Loucy (cell line): ENCODE measurements around the gene CGA.
"Not testable (repeated sequence)": the region's sequence is repeated elsewhere in the genome, so short reads cannot be mapped to it uniquely, and the experiment has no call there.

ENCODE experiments used
- H2AFZ ChIP-seq: fragments of 200-600 bp; sonication (generic); 2 replicates; pipeline ENCODE4 v1.6.0; 2016; ENCODE audit warnings: antibody characterized with exemption, mild to moderate bottlenecking, low read length, moderate library complexity
- H3F3A ChIP-seq: fragments of 200-600 bp; 2 replicates; pipeline ENCODE4 v1.6.0; 2016; ENCODE audit warnings: antibody characterized with exemption, low read depth, mild to moderate bottlenecking
- H3K27me3 ChIP-seq: fragments of 200-600 bp; sonication (generic); 2 replicates; pipeline ENCODE4 v1.6.1; 2014; ENCODE audit warnings: low read length, mild to moderate bottlenecking; ENCODE audit not compliant: insufficient read depth, poor library complexity, severe bottlenecking
- H3K36me3 ChIP-seq: fragments of 200-600 bp; sonication (generic); 2 replicates; pipeline ENCODE4 v1.6.1; 2016; ENCODE audit warnings: low read length; ENCODE audit not compliant: insufficient read depth
- H3K4me1 ChIP-seq: fragments of 200-600 bp; sonication (generic); 2 replicates; pipeline ENCODE4 v1.5.1; 2014; ENCODE audit warnings: low read length, mild to moderate bottlenecking; ENCODE audit not compliant: insufficient read depth, poor library complexity, severe bottlenecking
- H3K4me2 ChIP-seq: fragments of 200-600 bp; sonication (generic); 2 replicates; pipeline ENCODE4 v1.6.0; 2014; ENCODE audit warnings: antibody characterized with exemption, low read length, low read depth, mild to moderate bottlenecking; ENCODE audit not compliant: poor library complexity, severe bottlenecking
- H3K4me3 ChIP-seq: fragments of 200-600 bp; sonication (generic); 2 replicates; pipeline ENCODE4 v1.5.1; 2014; ENCODE audit warnings: low read length, mild to moderate bottlenecking, mixed read lengths; ENCODE audit not compliant: poor library complexity, severe bottlenecking
- H3K79me2 ChIP-seq: fragments of 200-600 bp; sonication (generic); 2 replicates; pipeline ENCODE4 v1.6.1; 2014; ENCODE audit warnings: low read length; ENCODE audit not compliant: insufficient read depth
- H3K9ac ChIP-seq: fragments of 200-600 bp; sonication (generic); 2 replicates; pipeline ENCODE4 v1.6.0; 2014; ENCODE audit warnings: mild to moderate bottlenecking, low read depth, low read length, moderate library complexity; ENCODE audit not compliant: poor library complexity, severe bottlenecking
- H3K9me2 ChIP-seq: fragments of 200-600 bp; sonication (generic); replicated peaks from 2 replicates; pipeline ENCODE4 v1.6.1; 2016; ENCODE audit warnings: low read depth, low read length, mixed read lengths
- H3K9me3 ChIP-seq: fragments of 200-600 bp; sonication (generic); 2 replicates; pipeline ENCODE4 v1.6.1; 2014; ENCODE audit warnings: mild to moderate bottlenecking, antibody characterized with exemption, low read length, low read depth; ENCODE audit not compliant: insufficient read depth
- H4K20me1 ChIP-seq: fragments of 200-600 bp; sonication (generic); 2 replicates; pipeline ENCODE4 v1.6.0; 2014; ENCODE audit warnings: antibody characterized with exemption, low read length, mild to moderate bottlenecking; ENCODE audit not compliant: insufficient read depth, poor library complexity, severe bottlenecking
- CTCF ChIP-seq: fragments of 200-600 bp; sonication (generic); conservative IDR thresholded peaks from 2 replicates; pipeline ENCODE4 v1.5.1; 2014; ENCODE audit warnings: mild to moderate bottlenecking, antibody characterized with exemption, low read length
- EZH2phosphoT487 ChIP-seq: fragments of 200-600 bp; IDR thresholded peaks from 2 replicates; pipeline ENCODE4 v1.6.1; 2018; ENCODE audit warnings: antibody characterized with exemption, mild to moderate bottlenecking, moderate library complexity, borderline replicate concordance

Gene CGA

GRCh38 chr6:87095087-87095509 lies at the start of gene CGA:
Gene CGA (minus strand): TSS chr6:87095106. CDS start chr6:87088200, 6,906 bp downstream.
- Histone ChIP-seq H3K9me3 (no peaks in the 10 kb centered on the region), H3K36me3 (no peaks in the 10 kb centered on the region), H3K79me2 (no peaks in the 10 kb centered on the region), H2AFZ (no peak within 1 kb of the TSS), H3K27me3 (no peaks in the 10 kb centered on the region), H3K9ac (no peak within 1 kb of the TSS), H3K9me2 (no peaks in the 10 kb centered on the region), H3K4me3 (no peak within 1 kb of the TSS), H4K20me1 (no peaks in the 10 kb centered on the region), H3F3A (no peaks in the 10 kb centered on the region), H3K4me1 (peaks cover 11% of the 10 kb centered on the region), H3K4me2 (no peak within 1 kb of the TSS)
- no peak for TF ChIP-seq CTCF
- TF ChIP-seq EZH2phosphoT487 = no peak

GRCh38 chr6:87139927-87140326 lies 45.0 kb upstream of the CGA start:
- not testable (repeated sequence) for H3K27me3 ChIP-seq, H3K4me1 ChIP-seq, H3K9me2 ChIP-seq, H3K36me3 ChIP-seq, H3F3A ChIP-seq, H2AFZ ChIP-seq, H3K4me3 ChIP-seq, H3K9ac ChIP-seq, H3K4me2 ChIP-seq, H4K20me1 ChIP-seq, H3K9me3 ChIP-seq, H3K79me2 ChIP-seq

- H3K4me3 ChIP-seq = no peak overlapping the region
- no peak overlapping the region for H3K9ac ChIP-seq
- no peak overlapping the region for H2AFZ ChIP-seq
- no peaks in the 10 kb centered on the region for H3K36me3 ChIP-seq
- H3K9me3 ChIP-seq = no peaks in the 10 kb centered on the region
- H3F3A ChIP-seq = no peaks in the 10 kb centered on the region
- no peaks in the 10 kb centered on the region for H3K27me3 ChIP-seq
- no peak overlapping the region for H3K4me2 ChIP-seq
- H3K79me2 ChIP-seq = no peaks in the 10 kb centered on the region
- H3K4me1 ChIP-seq = no peaks in the 10 kb centered on the region
- no peaks in the 10 kb centered on the region for H3K9me2 ChIP-seq
- no peak for TF ChIP-seq EZH2phosphoT487
- TF ChIP-seq CTCF = peak; percentile 87
- H4K20me1 ChIP-seq = no peaks in the 10 kb centered on the region
These were observed 44.3 kb upstream of the CGA start for GRCh38 chr6:87139236-87139635.

GRCh38 chr6:87136963-87137362 lies 42.1 kb upstream of the CGA start:
- Histone ChIP-seq H3K9me2 (no peaks in the 10 kb centered on the region), H3K4me2 (no peak overlapping the region), H3K79me2 (no peaks in the 10 kb centered on the region), H3K4me1 (no peaks in the 10 kb centered on the region), H2AFZ (no peak overlapping the region), H3K27me3 (no peaks in the 10 kb centered on the region), H3K36me3 (no peaks in the 10 kb centered on the region), H3F3A (no peaks in the 10 kb centered on the region), H3K4me3 (no peak overlapping the region), H3K9me3 (no peaks in the 10 kb centered on the region), H4K20me1 (no peaks in the 10 kb centered on the region), H3K9ac (no peak overlapping the region)
- TF ChIP-seq CTCF (no peak), EZH2phosphoT487 (no peak)
